Measurements from ENCODE around the gene LRRN1. TPM values are rescaled to one million over a fixed set of nuclear protein-coding genes. Genes with fewer than 3 reads are reported as not detected.

The LRRN1 gene
- polyA plus RNA-seq, 1 donor (not counting 4 experiments of a cell fraction or from before 2014, with no cell fraction given), result 0.45 TPM

GRCh38 chr3:3825035-3825434 lies 25.8 kb downstream of the LRRN1 start:
- H3K9me3 ChIP-seq (ENCODE audit: control insufficient read depth, low read depth, low read length), result no peaks in the 10 kb centered on the region
- no peak overlapping the region for H3K9ac ChIP-seq (ENCODE audit: control insufficient read depth, extremely low read depth, insufficient read depth, low read length)
- dilution Hi-C loops (cut with MboI; ENCODE audit: extremely low pct_ligation_motif_present, low sequenced_read_pairs), result no loop called here
- H3K27ac ChIP-seq (ENCODE audit: control insufficient read depth, insufficient read depth, low read length), result no peak overlapping the region
- no peaks in the 10 kb centered on the region for H3K36me3 ChIP-seq (ENCODE audit: control insufficient read depth in 2 of 2, extremely low read depth in 1 of 2, insufficient read depth in 2 of 2, low read length in 2 of 2)
- no peak overlapping the region for H3K4me2 ChIP-seq (ENCODE audit: control insufficient read depth, extremely low read depth, insufficient read depth, low read depth, low read length)
- H2AFZ ChIP-seq (ENCODE audit: control insufficient read depth, low read length), result no peak overlapping the region
- H3K79me2 ChIP-seq (ENCODE audit: control insufficient read depth, insufficient read depth, low read length), result no peaks in the 10 kb centered on the region
- H3K27me3 ChIP-seq (ENCODE audit: control insufficient read depth, extremely low read depth, insufficient read depth, low read length), result no peaks in the 10 kb centered on the region
- TF ChIP-seq, protein P1, sequence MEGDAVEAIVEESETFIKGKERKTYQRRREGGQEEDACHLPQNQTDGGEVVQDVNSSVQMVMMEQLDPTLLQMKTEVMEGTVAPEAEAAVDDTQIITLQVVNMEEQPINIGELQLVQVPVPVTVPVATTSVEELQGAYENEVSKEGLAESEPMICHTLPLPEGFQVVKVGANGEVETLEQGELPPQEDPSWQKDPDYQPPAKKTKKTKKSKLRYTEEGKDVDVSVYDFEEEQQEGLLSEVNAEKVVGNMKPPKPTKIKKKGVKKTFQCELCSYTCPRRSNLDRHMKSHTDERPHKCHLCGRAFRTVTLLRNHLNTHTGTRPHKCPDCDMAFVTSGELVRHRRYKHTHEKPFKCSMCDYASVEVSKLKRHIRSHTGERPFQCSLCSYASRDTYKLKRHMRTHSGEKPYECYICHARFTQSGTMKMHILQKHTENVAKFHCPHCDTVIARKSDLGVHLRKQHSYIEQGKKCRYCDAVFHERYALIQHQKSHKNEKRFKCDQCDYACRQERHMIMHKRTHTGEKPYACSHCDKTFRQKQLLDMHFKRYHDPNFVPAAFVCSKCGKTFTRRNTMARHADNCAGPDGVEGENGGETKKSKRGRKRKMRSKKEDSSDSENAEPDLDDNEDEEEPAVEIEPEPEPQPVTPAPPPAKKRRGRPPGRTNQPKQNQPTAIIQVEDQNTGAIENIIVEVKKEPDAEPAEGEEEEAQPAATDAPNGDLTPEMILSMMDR (optimal IDR thresholded peaks at IDR 0.05 in 1 of 3, IDR thresholded peaks at IDR 0.05 in 1 of 3, conservative IDR thresholded peaks at IDR 0.05 in 1 of 3; ENCODE audit: extremely low read depth in 1 of 3, insufficient read depth in 2 of 3, low read length in 3 of 3), result no peak
- TF ChIP-seq EZH2 (IDR thresholded peaks at IDR 0.05; ENCODE audit: low read length), result no peak
- no peaks in the 10 kb centered on the region for H4K20me1 ChIP-seq (ENCODE audit: control insufficient read depth, extremely low read depth, insufficient read depth, low read length)
- H3K4me1 ChIP-seq (ENCODE audit: control insufficient read depth, extremely low read depth, insufficient read depth, low read length), result no peaks in the 10 kb centered on the region
- H3K4me3 ChIP-seq (ENCODE audit: control insufficient read depth in 2 of 3, extremely low read depth in 1 of 3, insufficient read depth in 2 of 3, low read depth in 1 of 3, low read length in 3 of 3), result no peak overlapping the region
- H3K9me1 ChIP-seq (ENCODE audit: control insufficient read depth, extremely low read depth, insufficient read depth, low read length), result no peaks in the 10 kb centered on the region
- DNase-seq (ENCODE audit: low read depth, low spot score) (no peak), FAIRE-seq (no peak)

GRCh38 chr3:3826521-3826920 lies 27.3 kb downstream of the LRRN1 start:
- H3K9me3 ChIP-seq (ENCODE audit: control insufficient read depth, low read depth, low read length), result no peaks in the 10 kb centered on the region
- H2AFZ ChIP-seq (ENCODE audit: control insufficient read depth, low read length), result no peak overlapping the region
- H3K4me1 ChIP-seq (ENCODE audit: control insufficient read depth, extremely low read depth, insufficient read depth, low read length), result no peaks in the 10 kb centered on the region
- no peaks in the 10 kb centered on the region for H4K20me1 ChIP-seq (ENCODE audit: control insufficient read depth, extremely low read depth, insufficient read depth, low read length)
- H3K36me3 ChIP-seq (ENCODE audit: control insufficient read depth in 2 of 2, extremely low read depth in 1 of 2, insufficient read depth in 2 of 2, low read length in 2 of 2), result no peaks in the 10 kb centered on the region
- H3K79me2 ChIP-seq (ENCODE audit: control insufficient read depth, insufficient read depth, low read length), result no peaks in the 10 kb centered on the region
- no peak overlapping the region for H3K27ac ChIP-seq (ENCODE audit: control insufficient read depth, insufficient read depth, low read length)
- H3K9ac ChIP-seq (ENCODE audit: control insufficient read depth, extremely low read depth, insufficient read depth, low read length), result no peak overlapping the region
- no peak for FAIRE-seq
- dilution Hi-C loops (cut with MboI; ENCODE audit: extremely low pct_ligation_motif_present, low sequenced_read_pairs), result no loop called here
- H3K9me1 ChIP-seq (ENCODE audit: control insufficient read depth, extremely low read depth, insufficient read depth, low read length), result no peaks in the 10 kb centered on the region
- H3K4me3 ChIP-seq (ENCODE audit: control insufficient read depth in 2 of 3, extremely low read depth in 1 of 3, insufficient read depth in 2 of 3, low read depth in 1 of 3, low read length in 3 of 3), result no peak overlapping the region
- H3K27me3 ChIP-seq (ENCODE audit: control insufficient read depth, extremely low read depth, insufficient read depth, low read length), result no peaks in the 10 kb centered on the region
- TF ChIP-seq, protein P1 (optimal IDR thresholded peaks at IDR 0.05 in 1 of 3, IDR thresholded peaks at IDR 0.05 in 1 of 3, conservative IDR thresholded peaks at IDR 0.05 in 1 of 3; ENCODE audit: extremely low read depth in 1 of 3, insufficient read depth in 2 of 3, low read length in 3 of 3), result no peak
- TF ChIP-seq EZH2 (IDR thresholded peaks at IDR 0.05; ENCODE audit: low read length), result no peak
- H3K4me2 ChIP-seq (ENCODE audit: control insufficient read depth, extremely low read depth, insufficient read depth, low read depth, low read length), result no peak overlapping the region
- no peak for DNase-seq (ENCODE audit: low read depth, low spot score)
